ENCODE results near the gene UBE4B.
A peak's percentile ranks its signal among the peaks of the same experiment; 100 is the strongest.

Gene UBE4B

DNA sequence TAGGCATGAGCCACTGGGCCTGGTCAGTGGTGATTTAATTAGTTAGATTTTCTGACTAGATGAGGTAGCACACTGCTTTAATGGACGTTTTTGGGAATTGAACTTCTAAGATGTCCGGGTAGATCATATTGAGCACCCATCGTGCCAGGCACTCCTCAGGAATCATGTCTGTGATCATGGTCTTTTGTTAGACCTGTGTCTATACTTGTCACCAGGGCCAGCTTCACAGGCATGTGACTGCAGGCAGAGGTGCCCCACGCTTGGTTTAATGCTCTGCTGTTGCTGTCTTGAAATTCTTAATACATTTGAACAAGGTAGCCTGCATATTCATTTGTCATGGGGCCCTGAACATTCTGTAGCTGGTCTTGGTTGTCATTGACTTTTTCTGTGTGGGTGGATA lies 19.6 kb downstream of the UBE4B start:
- no peak for DNase-seq (ENCODE audit: low read depth)
- no peak overlapping the region for H3K4me3 ChIP-seq (ENCODE audit: low read depth, low read length)

GRCh38 chr1:10054465-10054864 lies 21.7 kb downstream of the UBE4B start:
- TF ChIP-seq, protein P1, sequence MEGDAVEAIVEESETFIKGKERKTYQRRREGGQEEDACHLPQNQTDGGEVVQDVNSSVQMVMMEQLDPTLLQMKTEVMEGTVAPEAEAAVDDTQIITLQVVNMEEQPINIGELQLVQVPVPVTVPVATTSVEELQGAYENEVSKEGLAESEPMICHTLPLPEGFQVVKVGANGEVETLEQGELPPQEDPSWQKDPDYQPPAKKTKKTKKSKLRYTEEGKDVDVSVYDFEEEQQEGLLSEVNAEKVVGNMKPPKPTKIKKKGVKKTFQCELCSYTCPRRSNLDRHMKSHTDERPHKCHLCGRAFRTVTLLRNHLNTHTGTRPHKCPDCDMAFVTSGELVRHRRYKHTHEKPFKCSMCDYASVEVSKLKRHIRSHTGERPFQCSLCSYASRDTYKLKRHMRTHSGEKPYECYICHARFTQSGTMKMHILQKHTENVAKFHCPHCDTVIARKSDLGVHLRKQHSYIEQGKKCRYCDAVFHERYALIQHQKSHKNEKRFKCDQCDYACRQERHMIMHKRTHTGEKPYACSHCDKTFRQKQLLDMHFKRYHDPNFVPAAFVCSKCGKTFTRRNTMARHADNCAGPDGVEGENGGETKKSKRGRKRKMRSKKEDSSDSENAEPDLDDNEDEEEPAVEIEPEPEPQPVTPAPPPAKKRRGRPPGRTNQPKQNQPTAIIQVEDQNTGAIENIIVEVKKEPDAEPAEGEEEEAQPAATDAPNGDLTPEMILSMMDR (IDR thresholded peaks at IDR 0.05; ENCODE audit: control insufficient read depth, extremely low read depth, insufficient read depth), result no peak
- H3K4me3 ChIP-seq (ENCODE audit: low read depth, low read length), result no peak overlapping the region
- no peak for DNase-seq (ENCODE audit: low read depth)

More for the DNA sequence above, 19.6 kb downstream of the UBE4B start:
- TF ChIP-seq, protein P1 (IDR thresholded peaks at IDR 0.05; ENCODE audit: control insufficient read depth, extremely low read depth, insufficient read depth), result no peak

DNA sequence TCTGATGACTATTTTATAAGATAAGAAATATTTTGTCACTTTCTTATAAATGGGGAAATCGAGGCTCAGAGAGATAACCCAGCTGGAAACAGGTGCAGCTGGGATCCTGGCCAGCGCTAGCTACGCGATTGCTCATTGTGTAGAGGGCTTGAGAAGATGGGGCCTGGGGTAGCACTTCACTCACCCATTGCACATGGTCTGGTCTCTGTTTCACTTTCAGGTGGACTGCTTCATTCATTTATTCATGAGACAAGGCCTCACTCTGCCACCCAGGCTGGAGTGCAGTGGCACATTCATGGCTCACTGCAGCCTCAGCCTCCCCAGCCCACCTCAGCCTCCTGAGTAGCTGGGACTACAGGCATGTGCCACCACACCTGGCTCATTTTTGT lies 23.8 kb downstream of the UBE4B start:
- no peak for DNase-seq (ENCODE audit: low read depth)
- TF ChIP-seq, protein P1 (IDR thresholded peaks at IDR 0.05; ENCODE audit: control insufficient read depth, extremely low read depth, insufficient read depth), result no peak
- peak overlapping the region; percentile 9 for H3K4me3 ChIP-seq (ENCODE audit: low read depth, low read length)

- no peak overlapping the region for H3K4me3 ChIP-seq (ENCODE audit: low read depth, low read length)
- TF ChIP-seq, protein P1 (IDR thresholded peaks at IDR 0.05; ENCODE audit: control insufficient read depth, extremely low read depth, insufficient read depth), result no peak
- no peak for DNase-seq (ENCODE audit: low read depth)
Observed at GRCh38 chr1:10057343-10057742, 24.6 kb downstream of the UBE4B start.

GRCh38 chr1:10057796-10058195 lies 25.0 kb downstream of the UBE4B start:
- H3K4me3 ChIP-seq (ENCODE audit: low read depth, low read length), result no peak overlapping the region
- TF ChIP-seq, protein P1 (IDR thresholded peaks at IDR 0.05; ENCODE audit: control insufficient read depth, extremely low read depth, insufficient read depth), result no peak
- no peak for DNase-seq (ENCODE audit: low read depth)

GRCh38 chr1:10059342-10059718 lies 26.6 kb downstream of the UBE4B start:
- TF ChIP-seq, protein P1 (IDR thresholded peaks at IDR 0.05; ENCODE audit: control insufficient read depth, extremely low read depth, insufficient read depth), result no peak
- H3K4me3 ChIP-seq (ENCODE audit: low read depth, low read length), result no peak overlapping the region
- no peak for DNase-seq (ENCODE audit: low read depth)

- TF ChIP-seq, protein P1 (IDR thresholded peaks at IDR 0.05; ENCODE audit: control insufficient read depth, extremely low read depth, insufficient read depth), result no peak
- no peak for DNase-seq (ENCODE audit: low read depth)
Observed at GRCh38 chr1:10060311-10061100, 27.7 kb downstream of the UBE4B start.

More at GRCh38 chr1:10060311-10061100, 27.7 kb downstream of the UBE4B start:
- no peak overlapping the region for H3K4me3 ChIP-seq (ENCODE audit: low read depth, low read length)
